Gastrocnemius medialis (tissue), 4 donors: ENCODE data around the gene GPR15LG. TPM values are rescaled to one million over a fixed set of nuclear protein-coding genes. Genes with fewer than 3 reads are reported as not detected.

Experiments used
- ATAC-seq, 2 donors: fragments of 150-250 bp; one replicate each; pipeline ENCODE4 v1.9.1; 2016
- DNase-seq, 2 donors: peaks; one replicate each; pipeline ENCODE4 v3.0.0-alpha.2; 2019
- H3K27ac ChIP-seq, 4 donors: fragments of 200-600 bp; sonication (generic); 1 replicate in 1 of 4; 2 replicates in 3 of 4; pipeline ENCODE4 v1.5.1; 2016 to 2018; ENCODE audit warnings: mild to moderate bottlenecking in 2 of 4, moderate library complexity in 1 of 4
- H3K27me3 ChIP-seq, 3 donors: fragments of 200-600 bp; sonication (generic) in 2 of 3; 1 replicate in 1 of 3; 2 replicates in 2 of 3; pipeline versions ENCODE4 v1.5.1 to v1.6.0; 2016 to 2019; ENCODE audit warnings: mild to moderate bottlenecking in 1 of 3, moderate library complexity in 1 of 3
- H3K36me3 ChIP-seq, 2 donors: fragments of 200-600 bp; sonication (generic) in 1 of 2; one replicate each; pipeline ENCODE4 v1.5.1; 2017 to 2018
- H3K4me1 ChIP-seq, 2 donors: fragments of 200-600 bp; sonication (generic) in 1 of 2; one replicate each; pipeline ENCODE4 v1.5.1; 2016 to 2017; ENCODE audit warnings: mild to moderate bottlenecking in 2 of 2
- H3K4me3 ChIP-seq, 4 donors: fragments of 200-600 bp; sonication (generic) in 3 of 4; 1 replicate in 1 of 4; 2 replicates in 3 of 4; pipeline ENCODE4 v1.5.1; 2016 to 2019; ENCODE audit warnings: mild to moderate bottlenecking in 2 of 4
- H3K9me3 ChIP-seq, 3 donors: fragments of 200-600 bp; sonication (generic) in 2 of 3; 1 replicate in 1 of 3; 2 replicates in 2 of 3; pipeline ENCODE4 v1.5.1; 2016 to 2019
- CTCF ChIP-seq, 5 experiments: fragments of 450-650 bp in 3 of 5; fragments of 200-600 bp in 2 of 5; sonication (generic) in 2 of 5; IDR thresholded peaks in 4 of 5; conservative IDR thresholded peaks in 1 of 5; 1 replicate in 4 of 5; 2 replicates in 1 of 5; pipeline ENCODE4 v1.5.1; 2016 to 2019; ENCODE audit warnings: antibody characterized with exemption in 5 of 5, mild to moderate bottlenecking in 3 of 5, moderate library complexity in 3 of 5
- POLR2A ChIP-seq, 2 donors: fragments of 450-650 bp; IDR thresholded peaks; one replicate each; pipeline ENCODE4 v1.6.1; 2017; ENCODE audit warnings: antibody characterized with exemption in 2 of 2, mild to moderate bottlenecking in 2 of 2, moderate library complexity in 2 of 2
- in situ Hi-C, 4 donors: fragments of 200-750 bp; cut with MboI; loops; one replicate each; pipeline versions ENCODE4 v1.15.0 to v1.8.0; 2017; ENCODE audit warnings: low sequenced_read_pairs in 4 of 4
- intact Hi-C: fragments of 100-400 bp; cut with DNase I; formaldehyde crosslinking; loops from one replicate; pipeline ENCODE4 v1.15.1; 2023; ENCODE audit warnings: low total_unique reads
- total RNA-seq, 4 donors: library from RNA; depleted of rRNA; stranded (reverse); fragments of >200 nt; gene quantifications; one replicate each; pipeline versions ENCODE4 v1.1.0 to v1.2.3, GENCODE V29; 2016

Gene GPR15LG
- total RNA-seq, 4 donors from 2014 or later = 0.92 TPM; not detected in 3

- intact Hi-C loops = no loop called here
- no peak overlapping the region for H3K4me3 ChIP-seq
- H3K36me3 ChIP-seq = no peaks in the 10 kb centered on the region
- no peaks in the 10 kb centered on the region for H3K4me1 ChIP-seq
- TF ChIP-seq CTCF (IDR thresholded peaks at IDR 0.05 in 4 of 5, conservative IDR thresholded peaks at IDR 0.05 in 1 of 5) (no peak), POLR2A (IDR thresholded peaks at IDR 0.05) (no peak)
- no peaks in the 10 kb centered on the region for H3K9me3 ChIP-seq
- no peak for ATAC-seq
- H3K27ac ChIP-seq = no peak overlapping the region
- DNase-seq = no peak
- H3K27me3 ChIP-seq = no peaks in the 10 kb centered on the region
- in situ Hi-C loops = no loop called here
Observed at GRCh38 chr10:84176351-84176750, 2.8 kb downstream of the GPR15LG start.

- no peaks in the 10 kb centered on the region for H3K9me3 ChIP-seq
- in situ Hi-C loops = no loop called here
- no peak overlapping the region for H3K4me3 ChIP-seq
- TF ChIP-seq POLR2A (IDR thresholded peaks at IDR 0.05) (no peak), CTCF (IDR thresholded peaks at IDR 0.05 in 4 of 5, conservative IDR thresholded peaks at IDR 0.05 in 1 of 5) (no peak)
- ATAC-seq (no peak), DNase-seq (no peak)
- H3K27me3 ChIP-seq = no peaks in the 10 kb centered on the region
- H3K36me3 ChIP-seq = no peaks in the 10 kb centered on the region
- intact Hi-C loops = no loop called here
- H3K27ac ChIP-seq = no peak overlapping the region
- no peaks in the 10 kb centered on the region for H3K4me1 ChIP-seq
Observed at GRCh38 chr10:84176836-84177474, 3.4 kb downstream of the GPR15LG start.

GRCh38 chr10:84177541-84178141 is 4.0 kb downstream of the GPR15LG start:
- TF ChIP-seq CTCF (IDR thresholded peaks at IDR 0.05 in 4 of 5, conservative IDR thresholded peaks at IDR 0.05 in 1 of 5) (no peak), POLR2A (IDR thresholded peaks at IDR 0.05) (no peak)
- H3K27me3 ChIP-seq = no peaks in the 10 kb centered on the region
- DNase-seq (no peak), ATAC-seq (no peak)
- no peak overlapping the region for H3K4me3 ChIP-seq
- in situ Hi-C loops (no loop called here), intact Hi-C loops (no loop called here)
- H3K27ac ChIP-seq = no peak overlapping the region
- H3K4me1 ChIP-seq = no peaks in the 10 kb centered on the region
- no peaks in the 10 kb centered on the region for H3K9me3 ChIP-seq
- no peaks in the 10 kb centered on the region for H3K36me3 ChIP-seq

GRCh38 chr10:84178160-84178609 is 4.6 kb downstream of the GPR15LG start:
- no peak for DNase-seq
- no peaks in the 10 kb centered on the region for H3K36me3 ChIP-seq
- in situ Hi-C loops = no loop called here
- no peak overlapping the region for H3K27ac ChIP-seq
- H3K27me3 ChIP-seq = no peaks in the 10 kb centered on the region
- no peak for TF ChIP-seq POLR2A (IDR thresholded peaks at IDR 0.05)
- TF ChIP-seq CTCF (IDR thresholded peaks at IDR 0.05 in 4 of 5, conservative IDR thresholded peaks at IDR 0.05 in 1 of 5) = no peak
- no peak for ATAC-seq
- no peaks in the 10 kb centered on the region for H3K4me1 ChIP-seq
- no peak overlapping the region for H3K4me3 ChIP-seq
- no peaks in the 10 kb centered on the region for H3K9me3 ChIP-seq
- intact Hi-C loops = no loop called here
